Measurements from ENCODE around the gene FER.

DNA sequence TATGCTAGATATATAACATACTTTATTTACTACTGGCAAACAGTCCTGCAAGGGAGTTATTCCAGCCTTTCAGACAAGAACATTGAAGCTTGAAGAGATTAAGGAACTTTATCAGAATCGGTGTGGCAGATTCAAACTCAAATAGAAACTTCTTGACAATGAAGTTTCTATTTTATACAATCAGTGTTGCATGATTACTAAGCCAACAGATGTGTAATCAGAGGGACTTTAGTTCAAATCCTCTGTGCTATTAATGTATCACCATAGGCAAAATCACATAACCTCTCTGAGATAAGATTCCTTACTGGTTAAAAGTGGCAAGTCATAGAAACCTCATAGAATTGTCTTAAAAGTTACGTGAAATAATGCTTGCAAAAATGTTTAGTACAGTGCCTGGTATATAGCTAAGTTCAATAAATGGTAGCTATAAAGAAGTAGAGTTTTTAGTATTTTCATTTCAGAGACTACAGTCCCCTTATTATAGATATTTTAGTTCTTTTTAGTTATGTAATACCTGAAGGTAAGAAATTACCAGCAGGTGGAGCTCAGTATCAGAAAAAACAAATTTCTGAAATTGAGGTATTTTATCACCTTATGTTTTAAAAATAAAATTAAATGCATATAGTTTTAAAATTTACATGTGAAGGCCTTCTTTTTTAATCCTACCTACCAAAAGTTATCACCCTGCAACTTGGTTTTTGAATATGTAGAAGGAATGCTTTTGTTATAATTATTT lies 172.1 kb downstream of the FER start:
- no peak for TF ChIP-seq MYC (CRISPR knock-in tag; IDR thresholded peaks at IDR 0.05; ENCODE audit: borderline replicate concordance)
- no peak for TF ChIP-seq ZNF253 (CRISPR knock-in tag; IDR thresholded peaks at IDR 0.05; ENCODE audit: borderline replicate concordance)
- no peak for TF ChIP-seq CHD4 (IDR thresholded peaks at IDR 0.05; ENCODE audit: borderline replicate concordance, low read length)
- no peak for TF ChIP-seq ZBTB8A (CRISPR knock-in tag; IDR thresholded peaks at IDR 0.05; ENCODE audit: borderline replicate concordance, low read depth)

Data from HepG2 (cell line).